IMR-90 (cell line): ENCODE data around the gene VPS33B. TPM values are rescaled to one million over a fixed set of nuclear protein-coding genes. Genes with fewer than 3 reads are reported as not detected.
A peak's percentile ranks its signal among the peaks of the same experiment; 100 is the strongest.

Source experiments
- ATAC-seq: fragments of 200-7000 bp; cut with Tn5 transposase; 2 replicates; pipeline ENCODE4 v1.9.1; 2020; ENCODE audit warnings: low read depth, mild to moderate bottlenecking, moderate library complexity
- BruUV-seq: library from RNA; stranded (reverse); fragments of 400-500 nt; replicated peaks from 2 replicates; lab custom pipeline; 2021; lab: Mats Ljungman, UMichigan
- CTCF ChIA-PET: fragments of 300-600 bp; formaldehyde crosslinking; extraction: SDS; loops from one replicate; lab custom pipeline; 2021; ENCODE audit warnings: antibody characterized with exemption; lab: Yijun Ruan, JAX
- POLR2A ChIA-PET: fragments of 300-600 bp; sonication (Branson Sonifier 250); formaldehyde crosslinking; loops from one replicate; lab custom pipeline; 2022; ENCODE audit warnings: antibody characterized with exemption; ENCODE audit not compliant: unreplicated experiment; lab: Charles Lee
- DNase-seq: peaks from one replicate; pipeline ENCODE4 v3.0.0; 2013
- H2AFZ ChIP-seq: replicated peaks from 2 replicates; pipeline ENCODE3; 2013; ENCODE audit warnings: low read length, mild to moderate bottlenecking; ENCODE audit not compliant: poor library complexity
- H2AK5ac ChIP-seq: 2 replicates; pipeline ENCODE4 v1.6.1; 2013; ENCODE audit warnings: low read depth, low read length, inconsistent platforms
- H2AK9ac ChIP-seq: replicated peaks from 2 replicates; pipeline ENCODE3; 2013; ENCODE audit warnings: mild to moderate bottlenecking, low read depth, low read length, moderate library complexity; ENCODE audit not compliant: poor library complexity
- H2BK120ac ChIP-seq: 2 replicates; pipeline ENCODE4 v1.6.1; 2013; ENCODE audit warnings: low read depth, low read length, inconsistent platforms
- H2BK15ac ChIP-seq: 3 replicates; pipeline ENCODE4 v1.6.1; 2013; ENCODE audit warnings: low read depth, low read length, inconsistent platforms
- H2BK20ac ChIP-seq: 2 replicates; pipeline ENCODE4 v1.6.1; 2013; ENCODE audit warnings: low read depth, mild to moderate bottlenecking, inconsistent platforms, low read length, moderate library complexity
- H2BK5ac ChIP-seq: 2 replicates; pipeline ENCODE4 v1.6.1; 2013; ENCODE audit warnings: mild to moderate bottlenecking, low read depth, low read length, inconsistent platforms; ENCODE audit not compliant: poor library complexity, severe bottlenecking
- H3K14ac ChIP-seq: replicated peaks from 2 replicates; pipeline ENCODE4 v1.6.1; 2013; ENCODE audit warnings: low read depth, low read length, inconsistent platforms
- H3K18ac ChIP-seq: 2 replicates; pipeline ENCODE4 v1.6.1; 2013; ENCODE audit warnings: low read depth, low read length, control low read depth
- H3K23ac ChIP-seq: 2 replicates; pipeline ENCODE4 v1.6.1; 2013; ENCODE audit warnings: low read depth, low read length, inconsistent platforms
- H3K27ac ChIP-seq: 2 replicates; pipeline ENCODE4 v1.5.1; 2013; ENCODE audit warnings: mild to moderate bottlenecking, control low read depth, low read length; ENCODE audit not compliant: insufficient read depth
- H3K27me3 ChIP-seq: 2 replicates; pipeline ENCODE4 v1.6.1; 2013; ENCODE audit warnings: low read length; ENCODE audit not compliant: control insufficient read depth, insufficient read depth
- H3K36me3 ChIP-seq: 2 replicates; pipeline ENCODE4 v1.6.1; 2013; ENCODE audit warnings: low read length, mixed read lengths; ENCODE audit not compliant: control insufficient read depth, insufficient read depth
- H3K4ac ChIP-seq: 2 replicates; pipeline ENCODE4 v1.6.1; 2013; ENCODE audit warnings: low read depth, low read length, inconsistent platforms
- H3K4me1 ChIP-seq: 2 replicates; pipeline ENCODE4 v1.6.1; 2013; ENCODE audit warnings: low read length, mixed read lengths; ENCODE audit not compliant: control insufficient read depth, insufficient read depth
- H3K4me2 ChIP-seq: 2 replicates; pipeline ENCODE4 v1.6.1; 2013; ENCODE audit warnings: low read depth, mild to moderate bottlenecking, control low read depth, low read length, moderate library complexity
- H3K4me3 ChIP-seq: 2 replicates; pipeline ENCODE4 v1.5.1; 2013; ENCODE audit warnings: low read depth, mild to moderate bottlenecking, control low read depth, low read length, moderate library complexity; ENCODE audit not compliant: insufficient read depth
- H3K56ac ChIP-seq: 2 replicates; pipeline ENCODE4 v1.6.1; 2013; ENCODE audit warnings: low read length, inconsistent platforms; ENCODE audit not compliant: insufficient read depth; ENCODE audit errors: extremely low read depth
- H3K79me1 ChIP-seq, 2 experiments: 2 replicates each; pipeline ENCODE4 v1.6.1; 2013; ENCODE audit warnings: low read length in 2 of 2, inconsistent platforms in 1 of 2, low read depth in 1 of 2
- H3K9ac ChIP-seq: 2 replicates; pipeline ENCODE4 v1.6.1; 2013; ENCODE audit warnings: low read depth, low read length, control low read depth
- H3K9me1 ChIP-seq: 2 replicates; pipeline ENCODE4 v1.6.1; 2013; ENCODE audit warnings: low read length, inconsistent platforms; ENCODE audit not compliant: insufficient read depth
- H3K9me3 ChIP-seq: 2 replicates; pipeline ENCODE4 v1.6.1; 2013; ENCODE audit warnings: low read length; ENCODE audit not compliant: control insufficient read depth, insufficient read depth
- H4K20me1 ChIP-seq: 2 replicates; pipeline ENCODE4 v1.6.1; 2013; ENCODE audit warnings: low read length, inconsistent platforms; ENCODE audit not compliant: insufficient read depth
- H4K5ac ChIP-seq: 2 replicates; pipeline ENCODE4 v1.6.1; 2013; ENCODE audit warnings: mild to moderate bottlenecking, low read depth, low read length, control low read depth
- H4K8ac ChIP-seq, 2 experiments: 2 replicates each; pipeline ENCODE4 v1.6.1; 2013; ENCODE audit warnings: low read depth in 2 of 2, low read length in 2 of 2, control low read depth in 1 of 2, inconsistent platforms in 1 of 2
- H4K91ac ChIP-seq: 2 replicates; pipeline ENCODE4 v1.6.1; 2013; ENCODE audit warnings: low read depth, low read length, inconsistent platforms; ENCODE audit not compliant: insufficient read depth
- CHD1 ChIP-seq: IDR thresholded peaks from 2 replicates; pipeline ENCODE4 v1.6.1; 2012; ENCODE audit warnings: low read depth, low read length, improper control_type of control experiment
- MAFK ChIP-seq: IDR thresholded peaks from 2 replicates; pipeline ENCODE4 v1.6.1; 2012; ENCODE audit warnings: low read depth, low read length, improper control_type of control experiment
- NFE2L2 ChIP-seq: fragments of 150-350 bp; IDR thresholded peaks from 2 replicates; pipeline ENCODE4 v1.6.1; 2016; ENCODE audit warnings: low read depth, mild to moderate bottlenecking, low read length
- POLR2A ChIP-seq: IDR thresholded peaks from 2 replicates; pipeline ENCODE4 v1.6.1; 2012; ENCODE audit warnings: mild to moderate bottlenecking, low read depth, low read length
- RAD21 ChIP-seq: IDR thresholded peaks from 2 replicates; pipeline ENCODE4 v1.6.1; 2012; ENCODE audit warnings: low read length, improper control_type of control experiment
- RCOR1 ChIP-seq: IDR thresholded peaks from 2 replicates; pipeline ENCODE4 v1.6.1; 2012; ENCODE audit warnings: mild to moderate bottlenecking, low read length, improper control_type of control experiment; ENCODE audit not compliant: insufficient replicate concordance
- SMC3 ChIP-seq: fragments of 150-350 bp; IDR thresholded peaks from 2 replicates; pipeline ENCODE4 v1.6.1; 2016; ENCODE audit warnings: low read depth, mild to moderate bottlenecking, antibody characterized with exemption, low read length, moderate library complexity
- WGBS, 2 experiments: methylation state at CpG; one replicate each; pipeline versions ENCODE4 v1.1.5 to v1.1.7; 2013; ENCODE audit warnings: missing lambda C conversion rate in 2 of 2; ENCODE audit not compliant: insufficient read length in 1 of 2; ENCODE audit errors: extremely low coverage in 2 of 2; 5-methylcytosine and 5-hydroxymethylcytosine counted together
- dilution Hi-C: fragments of 300-500 bp; cut with HindIII; formaldehyde crosslinking; loops from one replicate; pipeline ENCODE4 v1.14.3; 2018; ENCODE audit warnings: low sequenced_read_pairs; ENCODE audit not compliant: unreplicated experiment
- in situ Hi-C: fragments of 300-500 bp; cut with MboI; formaldehyde crosslinking; loops from 3 replicates; pipeline ENCODE4 v1.14.3; 2019; ENCODE audit warnings: low sequenced_read_pairs, inconsistent platforms, mixed read lengths
- intact Hi-C: fragments of 100-400 bp; cut with micrococcal nuclease; formaldehyde crosslinking; loops from 2 replicates; pipeline ENCODE4 v1.10.0; 2022
- polyA plus RNA-seq, 3 experiments: library from polyadenylated mRNA; depleted of rRNA; stranded (reverse); fragments of >200 nt; gene quantifications; 2 replicates each; pipeline ENCODE4 v1.2.3, GENCODE V29; 2012; ENCODE audit warnings: low replicate concordance in 1 of 3
- total RNA-seq: library from RNA; depleted of rRNA; stranded (reverse); fragments of >200 nt; gene quantifications from 2 replicates; pipeline ENCODE4 v1.2.3, GENCODE V29; 2012
- TF ChIP-seq, protein P1 (sequence below): fragments of 150-350 bp; IDR thresholded peaks from 2 replicates; pipeline ENCODE4 v1.6.1; 2017; ENCODE audit warnings: mild to moderate bottlenecking, antibody characterized with exemption, low read length, low read depth

Gene VPS33B
- total and polyA plus RNA-seq, 2 of the 4 experiments (the other 2 are of a cell fraction) = 9.0 to 11.3 TPM

- H3K18ac ChIP-seq = no peak overlapping the region
- DNase-seq = no peak
- no peak for ATAC-seq
- no peak overlapping the region for H3K14ac ChIP-seq
- no TSS peak for BruUV-seq
- in situ Hi-C loops (loop anchor here (25.0 kb wide), 2 partner anchors 1831 to 2006 kb away; no protein-coding TSS in a partner anchor), intact Hi-C loops (no loop called here), dilution Hi-C loops (no loop called here)
- ChIA-PET CTCF (interaction anchor here (0.9 kb wide), 1 partner anchor 25 kb away, joined by 3 read pairs; no protein-coding TSS in a partner anchor), POLR2A (interaction anchor here (0.5 kb wide), 1 partner anchor 25 kb away, joined by 4 read pairs; no protein-coding TSS in a partner anchor)
- H2BK15ac ChIP-seq = no peak overlapping the region
- H4K91ac ChIP-seq = no peak overlapping the region
- H3K9me3 ChIP-seq = no peaks in the 10 kb centered on the region
- TF ChIP-seq NFE2L2 (no peak), CHD1 (no peak), RAD21 (no peak), SMC3 (no peak), RCOR1 (no peak), POLR2A (no peak), MAFK (no peak)
- TF ChIP-seq, protein P1, sequence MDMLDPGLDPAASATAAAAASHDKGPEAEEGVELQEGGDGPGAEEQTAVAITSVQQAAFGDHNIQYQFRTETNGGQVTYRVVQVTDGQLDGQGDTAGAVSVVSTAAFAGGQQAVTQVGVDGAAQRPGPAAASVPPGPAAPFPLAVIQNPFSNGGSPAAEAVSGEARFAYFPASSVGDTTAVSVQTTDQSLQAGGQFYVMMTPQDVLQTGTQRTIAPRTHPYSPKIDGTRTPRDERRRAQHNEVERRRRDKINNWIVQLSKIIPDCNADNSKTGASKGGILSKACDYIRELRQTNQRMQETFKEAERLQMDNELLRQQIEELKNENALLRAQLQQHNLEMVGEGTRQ = no peak
- no peak overlapping the region for H3K27ac ChIP-seq
- no peaks in the 10 kb centered on the region; the same call in 1 of the 2 replicates for H3K9me1 ChIP-seq
- H2AK9ac ChIP-seq = no peak overlapping the region
- H4K8ac ChIP-seq = peak overlapping the region in 1 of 2 experiments; percentile 37; a peak in 1 of 4 replicates
- peak overlapping the region; percentile 72; the same call in 1 of the 2 replicates for H4K5ac ChIP-seq
- H3K4ac ChIP-seq = no peak overlapping the region
- H3K36me3 ChIP-seq = peaks cover 14% of the 10 kb centered on the region
- H2BK120ac ChIP-seq = no peak overlapping the region
- no peak overlapping the region for H3K4me2 ChIP-seq
- H2BK5ac ChIP-seq = peak overlapping the region; percentile 41
- peaks cover 5% of the 10 kb centered on the region for H3K4me1 ChIP-seq
- no peaks in the 10 kb centered on the region for H3K27me3 ChIP-seq
- no peak overlapping the region for H2BK20ac ChIP-seq
- no peak overlapping the region for H3K23ac ChIP-seq
- no peak overlapping the region for H2AK5ac ChIP-seq
- H4K20me1 ChIP-seq = no peaks in the 10 kb centered on the region
- H3K56ac ChIP-seq = no peak overlapping the region
- peaks cover 41 to 53% of the 10 kb centered on the region in 2 experiments for H3K79me1 ChIP-seq
- no peak overlapping the region for H3K4me3 ChIP-seq
- H3K9ac ChIP-seq = no peak overlapping the region
- no peak overlapping the region for H2AFZ ChIP-seq
- WGBS, 2 experiments = 100% methylated on average over 1 of the region's 6 CpGs; no CpG with 5 or more reads in 1 of the 2 experiments
Measured at GRCh38 chr15:90981681-90982080, 40.7 kb downstream of the VPS33B start.
